GM12892 (cell line): ENCODE data around the gene ATP5MG.

Experiments
- DNase-seq: peaks from one replicate; pipeline ENCODE4 v3.0.0; 2011; ENCODE audit not compliant: insufficient read length
- FAIRE-seq: peaks from 2 replicates; lab custom pipeline; 2011; peaks lifted over from hg19 to GRCh38; lab: Jason Lieb, UNC
- POLR2A ChIP-seq: IDR thresholded peaks from 2 replicates; pipeline ENCODE4 v1.6.1; 2011; ENCODE audit warnings: low read depth, low read length, control low read depth
- POLR2AphosphoS5 ChIP-seq: IDR thresholded peaks from 2 replicates; pipeline ENCODE4 v1.6.1; 2011; ENCODE audit warnings: low read depth, low read length, control low read depth
- TAF1 ChIP-seq: IDR thresholded peaks from 2 replicates; pipeline ENCODE4 v1.6.1; 2011; ENCODE audit warnings: low read depth, mild to moderate bottlenecking, control low read depth, low read length, borderline replicate concordance

Gene ATP5MG

GRCh38 chr11:118437208-118438125, 36.1 kb downstream of the ATP5MG start:
- no peak for TF ChIP-seq POLR2AphosphoS5
- no peak for TF ChIP-seq TAF1
- no peak for TF ChIP-seq POLR2A
- FAIRE-seq, result peak; percentile 75
- peak; percentile 25 for DNase-seq

- DNase-seq, result no peak
- FAIRE-seq, result peak; percentile 95
- TF ChIP-seq POLR2AphosphoS5 (no peak), POLR2A (no peak; the same call in 1 of the 2 replicates), TAF1 (no peak)
Observed at GRCh38 chr11:118438314-118438931, 37.0 kb downstream of the ATP5MG start.

DNA sequence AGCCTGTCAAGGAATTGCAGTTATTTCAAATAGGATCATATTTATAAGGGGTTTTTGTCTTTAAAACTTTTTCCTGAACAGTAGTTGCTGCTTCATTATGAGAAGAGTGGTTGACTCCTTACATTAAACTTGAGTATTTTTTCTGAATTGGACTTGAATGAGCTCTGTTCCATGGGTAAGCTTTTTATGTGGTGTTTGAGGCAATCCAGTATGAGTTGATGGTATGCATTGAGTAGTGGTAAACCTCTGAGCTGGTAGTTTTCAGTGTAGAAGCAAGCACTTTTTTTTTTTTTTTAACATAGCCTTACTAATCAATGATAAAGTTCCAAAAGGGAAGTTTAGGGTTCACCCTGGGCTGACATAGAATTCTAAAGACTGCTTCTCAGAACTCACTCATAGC, 38.2 kb downstream of the ATP5MG start:
- DNase-seq, result no peak

DNA sequence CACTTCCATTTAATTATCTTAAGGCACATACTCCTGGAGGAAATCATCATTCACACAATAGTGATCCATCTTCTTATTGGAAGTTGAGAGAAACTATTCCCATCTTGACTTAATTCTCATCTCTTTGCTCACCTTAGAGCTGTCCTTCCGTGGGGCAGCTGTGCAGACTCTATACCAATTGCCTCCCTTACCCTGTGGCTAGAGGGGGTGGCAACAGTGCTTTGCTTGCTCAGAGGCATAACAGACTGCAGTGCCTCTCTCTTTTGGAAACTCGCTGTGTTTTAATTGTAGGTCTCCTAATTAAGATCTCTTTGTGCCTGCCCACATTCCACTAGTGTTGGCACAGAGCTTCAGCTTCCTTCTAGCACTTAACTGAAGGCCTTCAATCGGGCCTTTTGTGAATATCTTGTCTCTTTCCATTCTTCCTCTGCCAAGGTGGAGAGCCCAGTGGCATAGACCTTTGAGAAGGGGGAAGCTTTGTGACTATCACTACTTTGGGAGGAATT, 40.4 kb downstream of the ATP5MG start:
- no peak for DNase-seq
- FAIRE-seq, result peak; percentile 46

More for the DNA sequence above, 38.2 kb downstream of the ATP5MG start:
- FAIRE-seq, result peak; percentile 5
- TF ChIP-seq POLR2AphosphoS5 (no peak), POLR2A (no peak), TAF1 (no peak)

GRCh38 chr11:118442301-118442700, 40.9 kb downstream of the ATP5MG start:
- FAIRE-seq (peak; percentile 54), DNase-seq (no peak)
- TF ChIP-seq TAF1 (no peak), POLR2AphosphoS5 (no peak), POLR2A (no peak)

More for the DNA sequence above, 40.4 kb downstream of the ATP5MG start:
- TF ChIP-seq TAF1, result no peak
- no peak for TF ChIP-seq POLR2AphosphoS5
- no peak for TF ChIP-seq POLR2A

- DNase-seq (no peak), FAIRE-seq (no peak)
- TF ChIP-seq TAF1 (no peak), POLR2AphosphoS5 (no peak), POLR2A (no peak)
Observed at GRCh38 chr11:118442908-118443589, 41.6 kb downstream of the ATP5MG start.

- DNase-seq (no peak), FAIRE-seq (peak; percentile 91)
- TF ChIP-seq POLR2AphosphoS5 (no peak), POLR2A (no peak)
Observed at GRCh38 chr11:118443590-118444218, 42.3 kb downstream of the ATP5MG start.

- FAIRE-seq (no peak), DNase-seq (no peak)
- no peak for TF ChIP-seq TAF1
- no peak for TF ChIP-seq POLR2AphosphoS5
- no peak for TF ChIP-seq POLR2A
Observed at GRCh38 chr11:118447423-118447822, 46.0 kb downstream of the ATP5MG start.

GRCh38 chr11:118448294-118448693, 46.9 kb downstream of the ATP5MG start:
- FAIRE-seq, result peak; percentile 90

GRCh38 chr11:118449316-118449918, 48.0 kb downstream of the ATP5MG start:
- DNase-seq (no peak), FAIRE-seq (no peak)
- TF ChIP-seq POLR2AphosphoS5, result no peak
- no peak for TF ChIP-seq POLR2A
- TF ChIP-seq TAF1, result no peak

More at GRCh38 chr11:118448294-118448693, 46.9 kb downstream of the ATP5MG start:
- TF ChIP-seq TAF1 (no peak), POLR2A (no peak), POLR2AphosphoS5 (no peak)
- DNase-seq, result peak; percentile 32

DNA sequence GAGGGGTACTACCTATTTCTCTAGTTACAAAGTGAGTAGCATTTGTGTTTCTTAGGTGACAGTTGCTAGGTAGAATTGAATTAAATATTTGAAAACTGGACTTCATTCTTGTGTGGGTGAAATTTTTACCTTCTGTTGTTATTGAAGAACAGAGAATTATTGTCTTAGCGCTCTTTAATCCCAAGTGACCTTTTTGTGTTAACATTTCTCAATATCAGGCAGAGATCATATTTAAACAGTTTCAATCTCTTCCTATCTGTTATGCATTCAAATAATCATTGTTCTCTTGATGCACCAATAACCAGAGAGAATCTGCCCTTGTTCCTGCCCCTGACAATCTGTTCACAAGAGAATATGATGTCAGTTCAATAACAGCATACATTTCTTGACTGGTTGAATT, 49.0 kb downstream of the ATP5MG start:
- FAIRE-seq (no peak), DNase-seq (no peak)
- TF ChIP-seq TAF1, result no peak
- TF ChIP-seq POLR2AphosphoS5, result no peak
- no peak for TF ChIP-seq POLR2A
